ENCODE data around the gene RPS6KA2. TPM values are rescaled to one million over a fixed set of nuclear protein-coding genes. Genes with fewer than 3 reads are reported as not detected.
"Not testable (repeated sequence)": the region's sequence is repeated elsewhere in the genome, so short reads cannot be mapped to it uniquely, and the experiment has no call there.

The RPS6KA2 gene
- polyA plus RNA-seq, 12 donors: 19.6 to 30.3 (median 25.5) TPM; not detected in 1

DNA sequence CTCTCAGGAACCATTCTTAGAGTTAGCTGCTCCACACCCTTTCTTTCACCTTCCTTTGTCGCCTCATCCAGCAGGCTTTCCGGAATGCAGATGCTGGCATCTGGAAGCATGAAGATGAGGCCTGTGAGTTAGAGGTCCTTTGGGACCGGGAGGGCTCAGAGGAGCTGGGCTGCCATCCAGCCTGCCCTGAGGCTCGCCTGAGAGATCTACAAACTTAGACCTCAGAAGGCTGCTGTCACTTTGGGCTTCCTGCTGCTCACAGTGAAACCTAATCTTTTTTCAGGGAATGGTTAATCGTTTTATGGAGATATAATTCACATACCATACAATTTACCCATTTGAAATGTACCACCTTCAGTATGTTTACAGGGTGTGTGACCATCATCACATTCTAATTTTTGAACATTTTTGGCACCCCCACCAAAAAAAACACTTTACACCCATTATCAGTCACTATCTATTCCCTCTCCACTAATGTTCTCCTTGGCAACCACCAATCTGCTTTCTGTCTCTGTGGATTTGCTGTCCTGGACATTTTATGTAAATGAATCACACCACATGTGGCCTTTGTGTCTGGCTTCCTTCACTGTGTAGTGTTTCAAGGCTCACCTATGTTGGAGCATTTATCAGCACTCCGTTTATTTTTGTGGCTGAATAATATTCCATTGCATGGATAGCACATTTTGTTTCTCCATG is 224.3 kb downstream of the RPS6KA2 start:
- DNase-seq: no peak

DNA sequence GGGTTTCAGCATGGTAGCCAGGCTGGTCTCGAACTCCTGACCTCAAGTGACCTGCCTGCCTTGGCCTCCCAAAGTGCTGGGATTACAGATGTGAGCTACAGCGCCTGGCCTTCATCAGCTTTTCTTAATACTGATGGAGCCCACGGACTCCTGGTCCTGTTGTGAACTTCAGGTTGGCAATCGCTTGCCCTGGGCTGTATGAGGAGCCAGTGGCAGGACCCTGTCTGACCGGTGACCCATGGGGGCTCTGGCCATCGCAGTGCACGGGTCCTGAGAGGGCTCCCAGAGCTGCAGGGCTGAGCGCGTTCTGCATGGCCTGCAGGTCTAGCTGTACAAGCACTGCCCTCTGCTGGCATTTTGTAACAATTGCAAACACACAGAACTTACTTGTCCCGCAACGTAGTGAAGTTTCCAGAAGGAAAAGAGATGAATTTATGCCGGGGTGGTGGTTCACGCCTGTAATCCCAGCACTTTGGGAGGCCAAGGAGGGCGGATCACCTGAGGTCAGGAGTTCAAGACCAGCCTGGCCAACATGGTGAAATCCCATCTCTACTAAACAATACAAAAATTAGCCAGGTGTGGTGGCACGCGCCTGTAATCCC is 226.3 kb downstream of the RPS6KA2 start:
- peak; percentile 68 for DNase-seq

- DNase-seq: no peak
Observed at GRCh38 chr6:166400181-166400580, 226.9 kb downstream of the RPS6KA2 start.

DNA sequence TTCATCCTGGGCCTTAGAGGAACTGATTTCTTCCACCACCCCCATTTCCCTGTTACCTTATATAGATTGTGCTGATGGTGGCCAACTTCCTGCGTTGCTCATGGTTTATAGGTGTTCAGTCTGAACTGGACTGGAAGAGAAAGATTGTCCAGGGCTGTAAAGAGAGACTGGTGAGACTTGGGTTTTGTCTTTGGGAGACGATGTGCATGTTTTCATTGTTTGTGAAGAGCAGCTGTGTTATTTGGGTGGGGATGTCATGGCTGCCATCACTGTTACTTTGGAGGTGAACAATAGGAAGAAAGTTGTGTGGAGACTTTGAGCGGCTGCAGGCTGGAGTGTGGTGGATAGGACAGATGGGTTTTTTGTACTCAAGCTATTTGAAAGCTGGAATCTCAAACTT is 228.7 kb downstream of the RPS6KA2 start:
- no peak for DNase-seq

DNA sequence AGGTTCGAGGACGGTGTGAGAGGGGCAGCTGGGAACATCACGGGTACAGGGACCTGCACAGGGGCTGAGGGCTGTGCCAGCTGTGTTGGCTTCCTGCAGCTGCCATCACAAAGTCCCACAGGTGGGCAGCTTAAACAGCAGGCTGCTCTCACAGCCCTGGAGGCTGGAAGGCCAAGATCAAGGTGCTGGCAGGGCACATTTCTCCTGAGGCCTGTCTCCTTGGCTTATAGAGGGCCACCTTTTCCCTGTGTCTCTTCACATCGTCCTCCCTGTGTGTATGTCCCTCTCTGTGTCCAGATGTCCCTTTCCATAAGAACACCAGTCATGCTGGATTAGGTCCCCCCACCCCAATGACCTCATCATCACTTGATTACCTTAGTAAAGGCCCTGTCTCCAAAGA is 229.2 kb downstream of the RPS6KA2 start:
- no peak for DNase-seq

DNA sequence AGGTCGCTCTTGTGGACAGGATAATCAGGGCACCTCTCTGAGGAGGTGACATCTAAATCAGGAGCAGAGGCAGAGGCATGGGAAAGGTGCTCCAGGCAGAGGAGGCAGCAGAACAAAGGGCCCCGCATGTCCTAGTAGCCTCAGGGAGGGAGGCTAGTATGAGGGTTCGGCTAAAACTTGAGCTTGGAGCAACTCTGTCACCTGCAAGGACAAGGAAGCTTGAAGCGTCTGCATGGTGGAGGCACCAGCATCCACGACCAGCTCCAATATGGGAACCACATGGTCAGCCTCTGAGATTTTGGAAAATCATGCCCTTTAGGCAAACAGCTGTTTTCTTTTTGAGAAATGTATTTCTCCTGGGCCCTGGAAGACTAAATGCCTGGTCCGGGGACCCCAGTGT is 231.3 kb downstream of the RPS6KA2 start:
- DNase-seq: no peak

- DNase-seq: no peak
Observed at GRCh38 chr6:166395351-166395750, 231.7 kb downstream of the RPS6KA2 start.

DNA sequence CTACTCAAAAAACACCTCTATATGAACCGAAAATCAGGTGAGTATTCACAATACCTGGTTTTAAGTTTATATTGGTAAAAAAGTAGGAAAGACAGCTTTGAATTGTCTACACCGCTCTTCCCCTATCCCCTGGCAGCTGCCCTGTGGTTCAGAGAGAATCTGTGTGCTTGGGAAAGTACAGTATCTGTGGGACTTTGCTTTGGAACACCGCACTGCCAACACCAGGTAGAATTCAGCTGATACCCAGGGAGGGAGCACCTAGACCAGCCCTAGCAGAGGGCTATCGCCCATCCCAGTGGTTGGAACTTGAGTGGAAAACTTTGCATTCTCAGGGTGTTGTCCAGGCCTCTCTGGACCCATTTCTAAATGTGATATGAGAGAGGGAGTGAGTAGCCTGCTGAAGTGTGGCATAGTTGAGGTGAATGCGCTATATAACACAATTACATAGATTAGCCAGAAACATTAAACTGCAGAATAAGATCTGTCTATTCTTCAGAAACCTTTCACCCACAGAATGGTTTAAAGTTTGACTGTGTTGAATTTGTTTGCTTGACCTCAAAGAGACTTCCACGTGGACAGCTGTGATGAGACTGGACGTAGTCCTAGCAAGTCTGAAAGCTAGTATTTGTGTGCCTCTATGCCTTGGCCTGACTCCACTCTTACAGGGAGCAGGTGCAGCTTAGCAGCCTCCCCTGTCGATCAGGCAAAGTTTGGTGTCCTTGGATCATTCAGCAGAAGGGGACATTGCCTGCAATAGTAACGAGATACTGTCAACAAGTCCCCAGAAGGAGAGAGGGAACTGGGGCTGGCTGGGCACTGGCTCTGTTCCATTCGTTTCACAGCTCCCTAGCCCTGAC is 232.8 kb downstream of the RPS6KA2 start:
- peak; percentile 5 for DNase-seq

- no peak for DNase-seq
Observed at GRCh38 chr6:166393535-166393823, 233.6 kb downstream of the RPS6KA2 start.

- not testable (repeated sequence) for DNase-seq
Observed at GRCh38 chr6:166392755-166393534, 234.1 kb downstream of the RPS6KA2 start.

- no peak for DNase-seq
Observed at GRCh38 chr6:166389119-166389518, 237.9 kb downstream of the RPS6KA2 start.

DNA sequence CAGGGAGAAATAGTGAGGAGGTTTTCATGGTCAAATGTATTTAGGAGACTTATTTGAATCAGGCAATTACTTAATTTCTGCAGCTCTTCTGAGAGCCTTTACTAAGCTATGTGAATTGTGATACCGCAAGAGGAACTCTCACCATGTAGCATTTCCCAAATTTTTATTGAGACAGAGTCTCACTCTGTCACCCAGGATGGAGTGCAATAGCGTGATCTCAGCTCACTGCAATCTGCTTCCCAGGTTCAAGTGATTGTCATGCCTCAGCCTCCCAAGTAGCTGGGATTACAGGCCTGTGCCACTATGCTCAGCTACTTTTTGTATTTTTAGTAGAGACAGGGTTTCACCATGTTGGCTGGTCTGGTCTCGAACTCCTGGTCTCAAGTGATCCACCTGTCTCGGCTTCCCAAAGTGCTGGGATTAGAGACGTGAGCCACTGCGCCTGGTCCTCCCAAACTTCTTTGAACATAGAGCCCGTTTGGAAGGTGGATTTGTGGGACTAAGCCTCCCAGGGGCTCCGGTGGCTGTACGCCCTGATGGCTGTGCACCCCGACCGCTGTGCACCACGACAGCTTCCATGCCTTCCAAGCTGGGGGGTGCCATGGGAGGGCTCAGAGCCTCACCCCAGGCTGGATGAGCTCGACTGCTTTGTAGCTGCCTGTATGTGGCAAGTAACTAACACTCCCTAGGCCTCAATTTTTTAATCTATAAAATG is 238.6 kb downstream of the RPS6KA2 start:
- no peak for DNase-seq

DNA sequence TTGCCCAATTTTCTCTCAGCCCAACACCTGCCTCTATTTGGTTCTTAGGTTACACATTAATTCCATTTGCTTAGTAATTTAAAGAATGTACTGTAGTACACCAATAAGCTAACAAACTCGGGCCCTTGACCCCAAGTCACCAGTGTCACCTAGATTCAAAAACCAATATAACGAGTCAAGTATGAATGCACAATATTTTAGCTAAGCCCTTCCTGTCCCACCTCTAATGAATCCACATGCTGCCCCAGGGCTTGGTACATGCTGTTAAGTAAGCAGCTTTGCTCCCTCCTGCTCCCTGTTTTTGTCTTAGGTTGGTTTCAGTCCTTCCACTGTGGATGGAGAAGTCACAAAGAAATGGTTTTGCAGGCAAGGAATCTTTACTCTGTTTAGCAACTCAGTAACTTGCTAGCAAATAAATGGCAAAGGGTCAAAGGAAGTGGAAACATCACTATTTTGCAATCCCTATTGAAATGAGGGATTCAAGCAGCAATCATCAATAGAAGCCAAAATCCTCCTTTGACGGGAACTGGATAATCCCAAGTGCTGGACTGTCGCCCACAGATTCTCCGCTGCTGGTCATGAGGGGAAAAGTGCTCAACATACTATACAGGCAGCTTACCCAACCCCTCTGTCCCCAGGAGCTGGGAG is 239.3 kb downstream of the RPS6KA2 start:
- DNase-seq: no peak

DNA sequence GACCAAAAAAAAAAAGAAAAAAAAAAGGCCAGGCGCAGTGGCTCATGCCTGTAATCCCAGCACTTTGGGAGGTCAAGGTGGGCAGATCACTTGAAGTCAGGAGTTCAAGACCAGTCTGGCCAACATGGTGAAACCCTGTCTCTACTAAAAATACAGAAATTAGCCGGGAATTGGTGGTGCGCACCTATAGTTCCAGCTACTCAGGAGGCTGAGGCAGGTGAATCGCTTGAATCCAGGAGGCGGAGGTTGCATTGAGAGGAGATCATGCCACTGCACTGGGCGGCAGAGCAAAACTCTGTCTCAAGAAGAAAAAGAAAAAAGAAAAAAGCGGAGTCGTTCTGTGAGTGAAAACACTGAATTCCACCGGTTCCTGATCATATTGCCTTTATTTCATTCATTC is 240.0 kb downstream of the RPS6KA2 start:
- not testable (repeated sequence) for DNase-seq

DNA sequence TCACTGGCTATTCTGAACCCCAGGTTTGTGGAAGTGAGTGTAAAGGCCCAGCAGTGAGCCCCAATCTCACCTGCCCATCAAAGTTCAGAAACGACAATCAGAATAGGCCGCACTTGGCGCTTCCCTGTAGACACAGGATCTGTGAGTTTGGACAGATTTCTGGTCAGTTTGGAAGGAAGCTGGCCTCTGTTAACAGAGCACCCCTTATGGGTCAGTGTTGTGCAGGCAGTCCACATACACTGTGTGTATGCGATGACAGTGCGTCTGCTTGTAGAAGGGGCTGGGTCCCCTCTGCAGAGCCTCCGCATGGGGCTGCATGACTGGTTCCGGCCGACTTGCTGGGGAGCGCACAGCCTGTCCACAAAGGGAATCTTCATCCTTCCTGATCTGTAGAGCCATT is 240.9 kb downstream of the RPS6KA2 start:
- no peak for DNase-seq

- not testable (repeated sequence) for DNase-seq
Observed at GRCh38 chr6:166383802-166384363, 243.2 kb downstream of the RPS6KA2 start.

DNA sequence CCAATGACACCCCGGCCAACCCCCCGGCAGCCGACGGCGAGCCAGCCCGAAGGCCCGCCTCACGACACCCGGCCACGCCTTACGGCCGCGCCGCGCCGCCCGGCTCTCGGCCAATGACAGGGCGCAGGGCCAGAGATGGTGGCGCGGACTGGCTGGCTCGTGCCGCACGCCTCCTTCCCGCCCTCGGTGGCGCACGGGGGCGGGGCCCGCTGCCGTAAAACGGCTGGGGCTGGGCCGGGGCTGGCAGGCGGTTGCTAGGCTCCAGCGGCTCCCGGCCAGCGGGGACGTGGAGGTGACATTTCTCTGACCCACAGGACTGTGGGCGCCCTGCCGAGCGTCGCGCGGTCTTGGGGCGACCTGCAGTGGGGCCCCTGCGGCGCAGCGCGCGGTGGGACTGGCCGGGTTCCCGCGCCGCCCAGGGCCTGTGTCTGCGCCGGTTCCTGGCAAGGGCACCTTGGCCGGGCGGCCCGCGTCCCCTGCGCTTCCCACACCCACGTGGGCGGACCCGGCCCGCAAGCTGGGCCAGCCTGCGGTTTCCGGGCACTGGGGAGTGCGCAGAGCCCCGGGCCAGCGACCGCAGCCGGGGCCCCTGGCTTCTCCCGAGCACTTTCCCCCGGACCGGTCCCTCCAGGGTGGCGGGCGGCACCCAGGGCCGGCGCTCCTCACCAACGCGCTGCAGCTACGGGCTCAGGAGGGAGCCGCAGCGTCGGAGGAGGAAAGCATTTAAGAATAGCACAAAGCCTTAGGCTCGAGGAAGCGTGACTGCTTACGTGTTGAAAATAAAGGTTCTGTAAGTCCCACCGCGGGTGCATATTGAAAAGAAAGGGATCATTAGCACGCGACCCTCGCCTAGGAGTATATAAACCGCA is 243.9 kb downstream of the RPS6KA2 start, which contains the start of gene MPC1:
TSS of gene MPC1 (minus strand) at position 8 of the 869 bp plus-strand sequence. CDS start 64 bp downstream, outside the sequence.
- peak; percentile 96 for DNase-seq

DNA sequence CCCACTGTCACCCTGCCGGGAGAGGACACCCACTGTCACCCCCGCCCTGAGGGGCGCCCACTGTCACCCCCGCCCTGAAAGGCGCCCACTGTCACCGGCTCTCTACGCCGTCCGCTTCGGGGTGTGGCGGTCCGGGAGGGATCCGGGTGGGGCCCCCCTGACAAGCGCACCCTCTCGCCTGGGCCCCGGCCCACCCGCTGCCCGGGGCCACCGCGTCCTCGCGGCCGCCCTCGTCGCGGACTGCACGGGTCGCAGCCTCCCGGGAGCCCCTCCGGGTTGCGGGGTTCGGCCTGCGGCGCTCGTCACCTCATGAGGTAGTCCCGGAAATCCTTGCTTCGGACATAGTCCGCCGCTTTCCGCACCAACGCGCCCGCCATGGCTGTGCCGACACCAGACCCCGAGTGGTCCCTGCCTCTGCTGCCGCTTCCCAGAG is 244.5 kb downstream of the RPS6KA2 start:
- DNase-seq: no peak
